Measurements from ENCODE around the gene ZNF526. TPM values are rescaled to one million over a fixed set of nuclear protein-coding genes. Genes with fewer than 3 reads are reported as not detected.
A peak's percentile ranks its signal among the peaks of the same experiment; 100 is the strongest.

Gene ZNF526
- total RNA-seq, 1 experiment from 2014 or later = 21.3 TPM

DNA sequence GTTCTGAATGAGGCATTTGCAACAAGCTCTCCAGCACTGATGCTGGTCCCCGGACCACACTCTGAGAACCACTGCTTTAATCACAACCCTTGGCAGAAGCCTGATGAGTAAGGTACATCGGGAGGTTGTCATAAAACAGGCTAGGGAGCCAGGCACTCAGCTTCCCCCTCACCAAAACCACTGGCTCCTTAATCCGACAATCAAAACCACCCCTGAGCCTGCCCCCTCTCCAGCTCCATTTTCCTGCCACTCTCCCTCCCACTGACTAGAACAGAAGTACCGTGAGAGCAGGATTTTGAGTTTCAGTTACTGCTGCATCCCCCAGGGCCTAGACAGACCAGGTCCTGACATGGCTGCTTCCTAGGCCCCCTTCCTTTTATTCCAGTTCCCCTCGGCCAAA is 15.1 kb downstream of the ZNF526 start:
- no peak for DNase-seq (ENCODE audit: low spot score)
- Histone ChIP-seq H3K4me1 (ENCODE audit: insufficient read depth, low read length, poor library complexity, severe bottlenecking) (no peaks in the 10 kb centered on the region), H3K36me3 (ENCODE audit: insufficient read depth, low read length, poor library complexity, severe bottlenecking) (peaks cover 71% of the 10 kb centered on the region), H3K4me3 (ENCODE audit: low read depth, low read length, poor library complexity, severe bottlenecking) (no peak overlapping the region), H3K27ac (ENCODE audit: low read depth, low read length, poor library complexity, severe bottlenecking) (no peak overlapping the region), H3K9me3 (ENCODE audit: low read depth, low read length, poor library complexity, severe bottlenecking) (no peaks in the 10 kb centered on the region), H3K27me3 (replicated peaks; ENCODE audit: insufficient read depth, low read depth, low read length, poor library complexity) (no peaks in the 10 kb centered on the region)
- BruUV-seq (replicated peaks) = no TSS peak
- ChIA-PET POLR2A (ENCODE audit: low non-redundant PET) (no interaction called here), CTCF (no interaction called here)
- intact Hi-C loops (cut with micrococcal nuclease; ENCODE audit: unreplicated experiment) = no loop called here
- TF ChIP-seq, protein P1, sequence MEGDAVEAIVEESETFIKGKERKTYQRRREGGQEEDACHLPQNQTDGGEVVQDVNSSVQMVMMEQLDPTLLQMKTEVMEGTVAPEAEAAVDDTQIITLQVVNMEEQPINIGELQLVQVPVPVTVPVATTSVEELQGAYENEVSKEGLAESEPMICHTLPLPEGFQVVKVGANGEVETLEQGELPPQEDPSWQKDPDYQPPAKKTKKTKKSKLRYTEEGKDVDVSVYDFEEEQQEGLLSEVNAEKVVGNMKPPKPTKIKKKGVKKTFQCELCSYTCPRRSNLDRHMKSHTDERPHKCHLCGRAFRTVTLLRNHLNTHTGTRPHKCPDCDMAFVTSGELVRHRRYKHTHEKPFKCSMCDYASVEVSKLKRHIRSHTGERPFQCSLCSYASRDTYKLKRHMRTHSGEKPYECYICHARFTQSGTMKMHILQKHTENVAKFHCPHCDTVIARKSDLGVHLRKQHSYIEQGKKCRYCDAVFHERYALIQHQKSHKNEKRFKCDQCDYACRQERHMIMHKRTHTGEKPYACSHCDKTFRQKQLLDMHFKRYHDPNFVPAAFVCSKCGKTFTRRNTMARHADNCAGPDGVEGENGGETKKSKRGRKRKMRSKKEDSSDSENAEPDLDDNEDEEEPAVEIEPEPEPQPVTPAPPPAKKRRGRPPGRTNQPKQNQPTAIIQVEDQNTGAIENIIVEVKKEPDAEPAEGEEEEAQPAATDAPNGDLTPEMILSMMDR (conservative IDR thresholded peaks at IDR 0.05; ENCODE audit: low read depth, low read length) = no peak
- no peak for TF ChIP-seq EZH2 (IDR thresholded peaks at IDR 0.05; ENCODE audit: borderline replicate concordance, low read depth, low read length, poor library complexity, severe bottlenecking)

DNA sequence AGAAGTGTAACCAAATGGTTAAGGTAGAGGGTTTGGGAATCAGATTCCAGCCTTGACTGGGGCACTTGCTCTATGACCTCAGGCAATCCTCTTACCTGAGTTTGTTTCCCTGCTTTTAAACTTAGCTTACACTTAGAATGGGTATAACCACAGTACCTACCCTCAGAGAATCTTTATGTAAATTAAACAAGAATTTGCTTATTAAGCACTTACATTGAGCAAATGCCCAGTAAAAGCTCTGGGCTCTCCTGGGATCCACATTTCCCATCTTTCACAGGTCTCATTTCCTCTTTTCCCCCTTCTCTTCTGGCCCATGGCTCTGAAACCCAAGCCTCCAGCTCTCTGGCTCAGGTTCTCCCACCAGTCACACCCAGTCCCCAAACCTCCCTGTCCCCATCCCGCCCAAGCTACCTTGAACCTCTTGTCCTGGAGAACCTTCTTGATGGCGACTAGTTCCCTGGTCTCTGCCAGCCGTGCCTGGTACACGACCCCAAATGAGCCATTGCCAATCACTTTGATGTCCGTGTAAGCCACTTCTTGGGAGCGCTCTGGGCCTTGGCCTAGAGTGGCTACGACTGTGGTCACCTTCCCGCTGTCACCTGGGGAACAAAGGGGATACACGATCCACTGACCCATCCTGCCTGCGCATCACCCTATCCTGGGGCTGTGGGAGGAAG is 19.6 kb downstream of the ZNF526 start:
- DNase-seq (ENCODE audit: low spot score) = no peak
- H3K4me3 ChIP-seq (ENCODE audit: low read depth, low read length, poor library complexity, severe bottlenecking) = no peak overlapping the region
- no peak for TF ChIP-seq EZH2 (IDR thresholded peaks at IDR 0.05; ENCODE audit: borderline replicate concordance, low read depth, low read length, poor library complexity, severe bottlenecking)
- TF ChIP-seq, protein P1 (conservative IDR thresholded peaks at IDR 0.05; ENCODE audit: low read depth, low read length) = no peak
- H3K27ac ChIP-seq (ENCODE audit: low read depth, low read length, poor library complexity, severe bottlenecking) = peak overlapping the region; percentile 38
- ChIA-PET CTCF (no interaction called here), POLR2A (ENCODE audit: low non-redundant PET) (no interaction called here)
- H3K4me1 ChIP-seq (ENCODE audit: insufficient read depth, low read length, poor library complexity, severe bottlenecking) = peaks cover 13% of the 10 kb centered on the region
- no TSS peak for BruUV-seq (replicated peaks)
- intact Hi-C loops (cut with micrococcal nuclease; ENCODE audit: unreplicated experiment) = no loop called here
- no peaks in the 10 kb centered on the region for H3K27me3 ChIP-seq (replicated peaks; ENCODE audit: insufficient read depth, low read depth, low read length, poor library complexity)
- H3K36me3 ChIP-seq (ENCODE audit: insufficient read depth, low read length, poor library complexity, severe bottlenecking) = peaks cover 31% of the 10 kb centered on the region
- no peaks in the 10 kb centered on the region for H3K9me3 ChIP-seq (ENCODE audit: low read depth, low read length, poor library complexity, severe bottlenecking)

DNA sequence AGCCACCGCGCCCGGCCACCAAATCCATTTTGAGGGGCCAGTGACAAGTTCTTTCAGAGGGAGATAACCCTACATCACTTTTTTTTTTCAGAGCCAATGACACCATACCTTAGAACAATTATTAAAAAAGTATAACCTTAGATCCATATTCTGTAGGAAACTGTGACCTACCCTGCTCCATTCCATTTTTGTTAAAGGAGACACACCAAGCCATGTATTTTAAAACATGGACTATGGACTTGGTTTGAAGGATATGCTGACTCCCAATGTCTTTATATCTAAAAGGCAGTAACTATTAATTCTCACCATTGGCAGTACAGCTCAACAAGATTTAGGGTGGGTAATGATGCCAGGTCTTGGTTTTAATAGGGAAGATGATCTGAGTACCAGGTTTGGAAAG is 21.2 kb downstream of the ZNF526 start:
- Histone ChIP-seq H3K9me3 (ENCODE audit: low read depth, low read length, poor library complexity, severe bottlenecking) (no peaks in the 10 kb centered on the region), H3K27me3 (replicated peaks; ENCODE audit: insufficient read depth, low read depth, low read length, poor library complexity) (no peaks in the 10 kb centered on the region), H3K4me1 (ENCODE audit: insufficient read depth, low read length, poor library complexity, severe bottlenecking) (peaks cover 14% of the 10 kb centered on the region), H3K4me3 (ENCODE audit: low read depth, low read length, poor library complexity, severe bottlenecking) (peak overlapping the region; percentile 72), H3K27ac (ENCODE audit: low read depth, low read length, poor library complexity, severe bottlenecking) (peak overlapping the region; percentile 82), H3K36me3 (ENCODE audit: insufficient read depth, low read length, poor library complexity, severe bottlenecking) (peaks cover 16% of the 10 kb centered on the region)
- CTCF ChIA-PET = no interaction called here
- DNase-seq (ENCODE audit: low spot score) = no peak
- TF ChIP-seq, protein P1 (conservative IDR thresholded peaks at IDR 0.05; ENCODE audit: low read depth, low read length) = no peak
- TF ChIP-seq EZH2 (IDR thresholded peaks at IDR 0.05; ENCODE audit: borderline replicate concordance, low read depth, low read length, poor library complexity, severe bottlenecking) = no peak
- POLR2A ChIA-PET (ENCODE audit: low non-redundant PET) = no interaction called here
- BruUV-seq (replicated peaks) = no TSS peak
- intact Hi-C loops (cut with micrococcal nuclease; ENCODE audit: unreplicated experiment) = no loop called here

All from A673 (cell line).